GM13976 (cell line): ENCODE results near the gene TMEM181.

ENCODE experiments used
- DNase-seq: peaks from one replicate; pipeline ENCODE4 v3.0.0; 2012; ENCODE audit warnings: low spot score
- in situ Hi-C: fragments of 300-500 bp; cut with MboI; formaldehyde crosslinking; loops from one replicate; pipeline ENCODE4 v1.12.0; 2022; ENCODE audit warnings: low sequenced_read_pairs, mixed read lengths, inconsistent platforms; ENCODE audit not compliant: unreplicated experiment
- TF ChIP-seq, protein P1 (sequence below): IDR thresholded peaks from 2 replicates; pipeline ENCODE4 v1.5.1; 2012; ENCODE audit warnings: borderline replicate concordance, mild to moderate bottlenecking; ENCODE audit not compliant: insufficient read depth; ENCODE audit errors: extremely low read depth, missing control alignments, control extremely low read depth

The TMEM181 gene

DNA sequence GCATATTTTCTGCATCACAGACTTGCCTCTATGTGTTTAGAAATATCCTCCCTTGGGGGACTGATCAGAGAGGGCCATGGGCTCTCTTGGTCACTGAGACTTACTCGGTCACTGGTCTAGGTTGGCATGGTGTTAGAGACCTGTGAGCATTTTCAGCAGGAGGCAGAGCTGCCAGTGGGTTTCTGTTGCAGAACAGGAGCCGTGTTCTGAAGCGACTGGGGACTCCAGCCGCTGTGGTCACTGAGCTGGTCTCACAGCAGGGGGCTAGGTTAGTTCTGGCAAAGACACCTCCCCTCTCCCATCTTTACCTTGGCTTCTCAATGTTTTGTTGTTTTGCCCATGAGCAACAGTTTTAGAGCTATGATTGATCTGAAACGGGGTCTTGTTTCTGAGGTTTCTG is 8.7 kb downstream of the TMEM181 start:
- in situ Hi-C loops = no loop called here
- TF ChIP-seq, protein P1, sequence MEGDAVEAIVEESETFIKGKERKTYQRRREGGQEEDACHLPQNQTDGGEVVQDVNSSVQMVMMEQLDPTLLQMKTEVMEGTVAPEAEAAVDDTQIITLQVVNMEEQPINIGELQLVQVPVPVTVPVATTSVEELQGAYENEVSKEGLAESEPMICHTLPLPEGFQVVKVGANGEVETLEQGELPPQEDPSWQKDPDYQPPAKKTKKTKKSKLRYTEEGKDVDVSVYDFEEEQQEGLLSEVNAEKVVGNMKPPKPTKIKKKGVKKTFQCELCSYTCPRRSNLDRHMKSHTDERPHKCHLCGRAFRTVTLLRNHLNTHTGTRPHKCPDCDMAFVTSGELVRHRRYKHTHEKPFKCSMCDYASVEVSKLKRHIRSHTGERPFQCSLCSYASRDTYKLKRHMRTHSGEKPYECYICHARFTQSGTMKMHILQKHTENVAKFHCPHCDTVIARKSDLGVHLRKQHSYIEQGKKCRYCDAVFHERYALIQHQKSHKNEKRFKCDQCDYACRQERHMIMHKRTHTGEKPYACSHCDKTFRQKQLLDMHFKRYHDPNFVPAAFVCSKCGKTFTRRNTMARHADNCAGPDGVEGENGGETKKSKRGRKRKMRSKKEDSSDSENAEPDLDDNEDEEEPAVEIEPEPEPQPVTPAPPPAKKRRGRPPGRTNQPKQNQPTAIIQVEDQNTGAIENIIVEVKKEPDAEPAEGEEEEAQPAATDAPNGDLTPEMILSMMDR = no peak
- DNase-seq = no peak

DNA sequence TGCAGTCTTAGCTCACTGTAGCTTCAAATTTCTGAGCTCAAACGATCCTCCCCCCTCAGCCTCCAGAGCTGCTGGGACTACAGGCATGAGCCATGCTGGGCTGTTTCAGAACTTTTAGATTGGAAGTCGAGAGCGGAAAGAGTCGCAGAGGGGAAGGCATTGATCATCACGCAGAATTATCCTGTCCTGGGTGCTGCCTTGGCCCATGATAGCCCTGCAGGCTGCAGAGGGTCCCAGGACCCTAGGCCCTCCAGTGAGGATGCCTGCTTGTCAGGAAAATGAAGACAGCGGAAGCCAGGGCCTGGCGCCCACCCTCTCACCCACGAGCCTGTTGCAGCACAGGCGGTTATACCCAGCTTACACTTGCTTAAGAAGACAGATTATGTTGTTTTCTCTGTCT is 9.1 kb downstream of the TMEM181 start:
- no peak for DNase-seq
- TF ChIP-seq, protein P1 = no peak
- in situ Hi-C loops = no loop called here

DNA sequence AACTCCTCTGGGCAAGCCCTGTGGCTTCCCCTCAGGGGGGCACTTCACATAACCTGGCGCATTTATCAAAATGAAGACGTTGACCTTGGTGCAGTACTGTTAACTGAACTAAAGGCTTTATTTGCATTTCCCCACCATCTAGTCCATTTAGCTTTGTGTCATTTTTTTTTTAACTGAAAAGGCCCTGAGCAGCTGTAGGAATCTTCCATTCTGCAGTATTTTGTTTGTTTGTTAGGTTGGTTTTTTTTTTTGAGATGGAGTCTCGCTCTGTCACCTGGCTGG is 10.7 kb downstream of the TMEM181 start:
- in situ Hi-C loops = no loop called here
- DNase-seq = no peak
- TF ChIP-seq, protein P1 = no peak

DNA sequence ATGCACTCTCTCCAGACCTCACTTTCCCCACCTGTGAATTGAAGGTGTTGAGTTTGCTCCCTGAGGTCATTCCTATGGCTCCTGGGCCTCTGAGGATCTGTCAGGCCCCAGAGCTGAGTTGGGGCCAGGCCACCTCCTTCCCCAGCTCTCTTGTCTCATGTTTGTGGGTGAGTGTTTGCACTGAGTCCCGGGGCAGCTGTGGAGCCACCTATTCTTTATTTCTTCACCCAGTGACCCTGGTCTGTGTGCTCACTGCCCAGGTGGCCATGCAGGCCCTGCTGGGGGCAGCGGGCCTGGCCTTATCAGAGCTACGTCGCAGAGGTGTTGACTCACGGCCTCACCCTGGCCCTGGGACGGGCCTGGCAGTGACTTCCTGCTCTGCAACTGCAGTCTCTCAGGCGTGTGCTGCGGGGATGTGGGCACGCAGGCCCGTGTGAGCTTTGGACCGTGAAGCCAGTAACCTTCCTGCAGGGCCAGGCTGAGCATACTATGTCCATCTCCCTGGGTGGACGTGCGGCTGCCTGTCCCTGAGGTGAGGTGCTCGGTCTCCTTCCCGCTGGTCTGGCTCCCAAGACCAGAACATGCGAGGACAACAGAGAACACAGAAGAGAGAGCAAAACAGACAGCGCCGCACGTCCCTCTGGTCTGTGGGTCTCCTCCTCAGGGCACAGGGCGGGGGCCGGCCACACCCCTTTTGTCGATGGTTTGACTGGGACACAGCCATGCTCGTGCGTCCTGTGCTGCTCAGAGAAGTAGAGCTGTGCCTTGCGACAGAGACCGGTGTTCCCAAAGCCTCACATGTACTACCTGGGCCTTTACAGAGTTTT is 12.1 kb downstream of the TMEM181 start:
- TF ChIP-seq, protein P1 = no peak
- DNase-seq = no peak
- in situ Hi-C loops = no loop called here

DNA sequence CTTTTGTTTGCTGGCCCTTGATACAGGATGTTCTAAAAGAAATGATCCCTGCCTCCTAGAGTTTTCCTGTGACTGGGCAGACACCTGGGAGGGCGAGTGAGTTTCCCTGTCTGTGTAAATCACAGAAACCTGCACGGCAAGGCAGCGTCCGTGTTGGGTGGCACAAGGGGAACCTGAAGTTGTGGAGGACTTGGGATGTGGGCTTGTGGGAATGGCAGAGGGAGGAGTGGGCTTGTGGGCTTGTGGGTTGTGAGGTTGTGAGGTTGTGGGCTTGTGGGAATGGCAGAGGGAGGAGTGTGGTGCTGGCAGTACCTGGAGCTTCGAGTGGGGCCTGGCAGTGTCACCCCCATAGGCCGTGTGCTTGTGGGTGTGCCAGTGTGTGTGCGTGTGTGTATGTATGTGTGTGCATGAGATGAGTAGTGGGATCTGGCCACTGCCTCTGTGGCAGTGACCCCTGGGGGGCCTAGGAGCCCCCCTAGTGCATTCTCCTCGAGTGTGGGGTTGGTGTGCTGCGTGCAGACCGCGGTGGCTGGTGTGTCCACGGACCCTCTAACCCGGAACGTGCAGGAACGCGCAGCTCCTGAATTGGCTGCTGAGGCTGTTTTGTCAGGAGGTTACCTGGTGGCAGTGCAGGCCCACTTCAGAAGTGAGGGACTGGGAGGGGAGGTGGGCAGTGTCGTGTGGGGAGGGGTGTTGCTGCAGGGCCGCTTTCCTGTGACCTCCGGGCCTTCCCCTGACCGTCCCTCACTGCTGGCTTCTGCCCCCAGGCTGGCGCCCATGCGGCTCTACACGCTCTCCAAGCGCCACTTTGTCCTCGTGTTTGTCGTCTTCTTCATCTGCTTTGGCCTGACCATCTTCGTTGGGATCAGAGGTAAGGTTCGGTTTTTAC is 13.0 kb downstream of the TMEM181 start:
- TF ChIP-seq, protein P1 = no peak
- no peak for DNase-seq
- in situ Hi-C loops = no loop called here

DNA sequence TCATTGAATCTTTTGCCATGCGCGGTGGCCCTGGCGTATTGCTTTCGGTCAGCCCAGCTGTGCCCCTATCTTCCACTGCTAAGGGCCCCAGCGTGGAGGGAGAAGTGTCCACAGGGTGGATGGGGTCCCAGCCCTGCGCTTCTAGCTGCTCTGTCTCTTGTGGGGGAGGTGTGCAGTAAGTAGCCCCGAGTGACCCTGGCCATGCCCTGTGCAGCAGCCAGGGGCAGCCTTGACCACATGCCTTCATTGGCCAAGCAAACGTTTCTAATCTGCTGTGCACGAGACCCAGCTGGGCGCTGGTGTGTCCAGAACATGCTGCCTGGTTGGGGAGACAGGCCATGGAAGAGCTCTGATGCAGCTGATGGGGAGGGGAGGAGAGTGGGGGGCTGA is 13.6 kb downstream of the TMEM181 start:
- no peak for DNase-seq
- TF ChIP-seq, protein P1 = no peak
- in situ Hi-C loops = no loop called here
